Panc1 (cell line): Measurements from ENCODE around the gene TMED7.

Experiments
- POLR2AphosphoS5 ChIP-seq: IDR thresholded peaks from 2 replicates; pipeline ENCODE4 v1.6.1; 2012; ENCODE audit warnings: mild to moderate bottlenecking, low read depth, low read length, moderate library complexity
- REST ChIP-seq, 2 experiments: IDR thresholded peaks; 2 replicates each; pipeline ENCODE4 v1.6.1; 2011 to 2012; ENCODE audit warnings: low read depth in 2 of 2, control low read depth in 1 of 2, low read length in 1 of 2, mild to moderate bottlenecking in 1 of 2, moderate library complexity in 1 of 2; ENCODE audit not compliant: insufficient read depth in 1 of 2
- SIN3A ChIP-seq: IDR thresholded peaks from 2 replicates; pipeline ENCODE4 v1.6.1; 2012; ENCODE audit warnings: low read depth, mild to moderate bottlenecking, low read length, moderate library complexity, borderline replicate concordance; ENCODE audit not compliant: insufficient read depth
- TF ChIP-seq, protein P1 (sequence below): fragments of 450-650 bp; IDR thresholded peaks from 2 replicates; pipeline ENCODE4 v1.5.1; 2017; ENCODE audit warnings: mild to moderate bottlenecking

DNA sequence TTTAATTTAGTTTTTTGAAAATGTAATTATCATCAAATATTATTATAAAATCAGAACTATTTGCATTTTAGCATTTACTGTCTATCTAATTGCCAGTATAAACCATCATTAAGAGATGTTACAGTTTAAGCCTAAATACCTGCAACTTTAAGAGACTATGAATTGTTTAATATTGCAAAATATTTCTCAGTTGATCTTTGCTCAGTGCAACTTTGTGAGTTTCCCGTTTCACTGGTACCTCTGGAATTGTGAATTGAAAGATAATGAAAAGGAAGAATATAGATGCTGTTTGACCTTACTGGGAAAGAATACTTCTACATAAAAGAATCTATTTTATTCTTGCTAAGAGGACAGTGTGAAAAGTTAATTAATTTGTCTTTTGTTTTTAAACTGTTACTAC, 30.2 kb upstream of the TMED7 start:
- TF ChIP-seq, protein P1, sequence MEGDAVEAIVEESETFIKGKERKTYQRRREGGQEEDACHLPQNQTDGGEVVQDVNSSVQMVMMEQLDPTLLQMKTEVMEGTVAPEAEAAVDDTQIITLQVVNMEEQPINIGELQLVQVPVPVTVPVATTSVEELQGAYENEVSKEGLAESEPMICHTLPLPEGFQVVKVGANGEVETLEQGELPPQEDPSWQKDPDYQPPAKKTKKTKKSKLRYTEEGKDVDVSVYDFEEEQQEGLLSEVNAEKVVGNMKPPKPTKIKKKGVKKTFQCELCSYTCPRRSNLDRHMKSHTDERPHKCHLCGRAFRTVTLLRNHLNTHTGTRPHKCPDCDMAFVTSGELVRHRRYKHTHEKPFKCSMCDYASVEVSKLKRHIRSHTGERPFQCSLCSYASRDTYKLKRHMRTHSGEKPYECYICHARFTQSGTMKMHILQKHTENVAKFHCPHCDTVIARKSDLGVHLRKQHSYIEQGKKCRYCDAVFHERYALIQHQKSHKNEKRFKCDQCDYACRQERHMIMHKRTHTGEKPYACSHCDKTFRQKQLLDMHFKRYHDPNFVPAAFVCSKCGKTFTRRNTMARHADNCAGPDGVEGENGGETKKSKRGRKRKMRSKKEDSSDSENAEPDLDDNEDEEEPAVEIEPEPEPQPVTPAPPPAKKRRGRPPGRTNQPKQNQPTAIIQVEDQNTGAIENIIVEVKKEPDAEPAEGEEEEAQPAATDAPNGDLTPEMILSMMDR: no peak
- no peak for TF ChIP-seq REST (IDR thresholded peaks at IDR 0.05; ENCODE audit: insufficient read depth in 1 of 2, low read depth in 2 of 2, low read length in 1 of 2)
- TF ChIP-seq POLR2AphosphoS5: no peak
- no peak for TF ChIP-seq SIN3A
